Vagina (tissue), 2 donors: ENCODE results near the gene DELE1. TPM values are rescaled to one million over a fixed set of nuclear protein-coding genes. Genes with fewer than 3 reads are reported as not detected.

Experiments
- DNase-seq, 2 donors: peaks; one replicate each; pipeline ENCODE4 v3.0.0-alpha.2; 2017; ENCODE audit errors: extremely low spot score in 2 of 2
- H3K27ac ChIP-seq: fragments of 200-600 bp; sonication (generic); one replicate; pipeline ENCODE4 v1.5.1; 2019
- H3K27me3 ChIP-seq: fragments of 200-600 bp; sonication (generic); one replicate; pipeline ENCODE4 v1.5.1; 2019
- H3K36me3 ChIP-seq, 2 donors: fragments of 200-600 bp; sonication (generic); one replicate each; pipeline ENCODE4 v1.5.1; 2017 to 2019
- H3K4me1 ChIP-seq: fragments of 200-600 bp; sonication (generic); one replicate; pipeline ENCODE4 v1.5.1; 2019
- H3K4me3 ChIP-seq, 2 donors: fragments of 200-600 bp; sonication (generic); 1 replicate in 1 of 2; 2 replicates in 1 of 2; pipeline ENCODE4 v1.5.1; 2016 to 2019
- H3K9me3 ChIP-seq: fragments of 200-600 bp; sonication (generic); one replicate; pipeline ENCODE4 v1.5.1; 2019
- POLR2A ChIP-seq, 2 donors: fragments of 450-650 bp; IDR thresholded peaks; one replicate each; pipeline ENCODE4 v1.6.1; 2017; ENCODE audit warnings: antibody characterized with exemption in 2 of 2, mild to moderate bottlenecking in 2 of 2, moderate library complexity in 2 of 2
- POLR2AphosphoS5 ChIP-seq, 2 donors: sonication (generic); formaldehyde crosslinking; IDR thresholded peaks; one replicate each; pipeline ENCODE4 v1.9.0; 2017; ENCODE audit warnings: antibody characterized with exemption in 2 of 2, mild to moderate bottlenecking in 2 of 2, low read depth in 1 of 2; ENCODE audit not compliant: insufficient read depth in 1 of 2
- intact Hi-C: fragments of 100-400 bp; cut with DNase I; formaldehyde crosslinking; loops from one replicate; pipeline ENCODE4 v1.15.1; 2023
- total RNA-seq: library from RNA; depleted of rRNA; stranded (reverse); fragments of >200 nt; gene quantifications from one replicate; pipeline ENCODE4 v1.2.3, GENCODE V29; 2016
- TF ChIP-seq, protein P1 (sequence below), 3 experiments: fragments of 450-650 bp in 2 of 3; fragments of 200-600 bp in 1 of 3; sonication (generic) in 1 of 3; IDR thresholded peaks; one replicate each; pipeline ENCODE4 v1.5.1; 2017 to 2019; ENCODE audit warnings: antibody characterized with exemption in 3 of 3, mild to moderate bottlenecking in 2 of 3, moderate library complexity in 2 of 3

DELE1 gene
- total RNA-seq, 1 donor from 2014 or later, result 79.1 TPM

DNA sequence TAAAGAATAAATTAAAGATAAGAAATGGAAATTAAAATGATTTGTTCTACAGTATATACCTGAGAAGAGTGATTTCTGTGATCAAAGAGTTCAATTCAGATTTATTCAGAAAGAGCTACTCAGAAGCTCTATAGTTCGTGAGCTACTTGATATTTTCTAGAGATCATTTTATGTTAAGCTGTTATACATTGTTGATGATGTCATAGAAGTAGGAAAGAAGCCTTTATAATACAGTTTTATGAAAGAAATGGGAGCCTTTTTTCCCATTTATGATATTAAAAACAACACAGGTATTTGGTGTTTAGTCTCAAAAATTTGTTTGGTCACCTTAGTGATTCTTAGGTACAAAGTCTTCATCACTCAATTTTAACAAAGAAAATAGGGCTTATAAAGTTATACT lies 66.0 kb downstream of the DELE1 start:
- DNase-seq, result no peak
- Histone ChIP-seq H3K9me3 (no peaks in the 10 kb centered on the region), H3K27me3 (no peaks in the 10 kb centered on the region), H3K36me3 (peaks cover 0 to 64% of the 10 kb centered on the region in 2 donors), H3K4me1 (no peaks in the 10 kb centered on the region), H3K27ac (no peak overlapping the region), H3K4me3 (no peak overlapping the region)
- TF ChIP-seq POLR2AphosphoS5 (IDR thresholded peaks at IDR 0.05; ENCODE audit: insufficient read depth in 1 of 2, low read depth in 1 of 2) (no peak), POLR2A (IDR thresholded peaks at IDR 0.05) (no peak)
- TF ChIP-seq, protein P1, sequence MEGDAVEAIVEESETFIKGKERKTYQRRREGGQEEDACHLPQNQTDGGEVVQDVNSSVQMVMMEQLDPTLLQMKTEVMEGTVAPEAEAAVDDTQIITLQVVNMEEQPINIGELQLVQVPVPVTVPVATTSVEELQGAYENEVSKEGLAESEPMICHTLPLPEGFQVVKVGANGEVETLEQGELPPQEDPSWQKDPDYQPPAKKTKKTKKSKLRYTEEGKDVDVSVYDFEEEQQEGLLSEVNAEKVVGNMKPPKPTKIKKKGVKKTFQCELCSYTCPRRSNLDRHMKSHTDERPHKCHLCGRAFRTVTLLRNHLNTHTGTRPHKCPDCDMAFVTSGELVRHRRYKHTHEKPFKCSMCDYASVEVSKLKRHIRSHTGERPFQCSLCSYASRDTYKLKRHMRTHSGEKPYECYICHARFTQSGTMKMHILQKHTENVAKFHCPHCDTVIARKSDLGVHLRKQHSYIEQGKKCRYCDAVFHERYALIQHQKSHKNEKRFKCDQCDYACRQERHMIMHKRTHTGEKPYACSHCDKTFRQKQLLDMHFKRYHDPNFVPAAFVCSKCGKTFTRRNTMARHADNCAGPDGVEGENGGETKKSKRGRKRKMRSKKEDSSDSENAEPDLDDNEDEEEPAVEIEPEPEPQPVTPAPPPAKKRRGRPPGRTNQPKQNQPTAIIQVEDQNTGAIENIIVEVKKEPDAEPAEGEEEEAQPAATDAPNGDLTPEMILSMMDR (IDR thresholded peaks at IDR 0.05), result no peak
- intact Hi-C loops, result loop anchor here (5.0 to 10.0 kb wide), 2 partner anchors 125 to 153 kb away; no protein-coding TSS in a partner anchor

Other genes starting within 250 kb of the DELE1 start
- gene ARAP3, start 241.6 kb upstream of the DELE1 start, total RNA-seq, result 13.3 TPM
- 38.8 TPM for gene PCDH1, start 45.5 kb upstream of the DELE1 start, total RNA-seq
- gene PCDH12, start 34.3 kb downstream of the DELE1 start, total RNA-seq, result 3.2 TPM
- gene RNF14, start 45.2 kb downstream of the DELE1 start, total RNA-seq, result 37.8 TPM
- 25.3 TPM for gene GNPDA1, start 89.2 kb downstream of the DELE1 start, total RNA-seq
- 178 TPM for gene NDFIP1, start 184.9 kb downstream of the DELE1 start, total RNA-seq